Measurements from ENCODE around the gene ADCK1. TPM values are rescaled to one million over a fixed set of nuclear protein-coding genes. Genes with fewer than 3 reads are reported as not detected.

Gene ADCK1
- total RNA-seq, 1 experiment from 2014 or later: 11.4 TPM

- TF ChIP-seq AFF4 (CRISPR knock-in tag; IDR thresholded peaks at IDR 0.05; ENCODE audit: borderline replicate concordance) (no peak), E2F4 (CRISPR knock-in tag; IDR thresholded peaks at IDR 0.05; ENCODE audit: borderline replicate concordance, low read depth) (no peak), AR (CRISPR knock-in tag; IDR thresholded peaks at IDR 0.05) (no peak), CDX4 (CRISPR knock-in tag; IDR thresholded peaks at IDR 0.05; ENCODE audit: borderline replicate concordance) (no peak), FOXP1 (CRISPR knock-in tag; IDR thresholded peaks at IDR 0.05; ENCODE audit: borderline replicate concordance) (no peak), MAX (CRISPR knock-in tag; IDR thresholded peaks at IDR 0.05) (no peak), GTF2I (CRISPR knock-in tag; conservative IDR thresholded peaks at IDR 0.05) (no peak)
Observed at GRCh38 chr14:77822307-77822706, 22.4 kb downstream of the ADCK1 start (continued).

- POLR2A ChIA-PET: no interaction called here
- H3K27me3 Mint-ChIP-seq (ENCODE audit: low read depth): no peaks in the 10 kb centered on the region
- CTCF ChIA-PET: no interaction called here
- H3K27ac Mint-ChIP-seq: no peak overlapping the region
- H3K9me3 Mint-ChIP-seq: no peaks in the 10 kb centered on the region
- TF ChIP-seq PRRX2 (CRISPR knock-in tag; IDR thresholded peaks at IDR 0.05) (no peak), ZNF512 (CRISPR knock-in tag; IDR thresholded peaks at IDR 0.05; ENCODE audit: borderline replicate concordance) (no peak), RELA (CRISPR knock-in tag; IDR thresholded peaks at IDR 0.05; ENCODE audit: borderline replicate concordance) (no peak), PRDM15 (CRISPR knock-in tag; IDR thresholded peaks at IDR 0.05) (no peak), ZMAT4 (CRISPR knock-in tag; IDR thresholded peaks at IDR 0.05) (no peak), FOXJ3 (CRISPR knock-in tag; IDR thresholded peaks at IDR 0.05; ENCODE audit: borderline replicate concordance) (no peak), KAT7 (CRISPR knock-in tag; IDR thresholded peaks at IDR 0.05; ENCODE audit: borderline replicate concordance) (no peak), NFYB (CRISPR knock-in tag; conservative IDR thresholded peaks at IDR 0.05; ENCODE audit: low read depth) (no peak), ZSCAN18 (CRISPR knock-in tag; IDR thresholded peaks at IDR 0.05) (no peak)
- no peak for ATAC-seq
- H3K4me3 Mint-ChIP-seq: no peak overlapping the region
- H3K36me3 Mint-ChIP-seq: no peaks in the 10 kb centered on the region
- DNase-seq (ENCODE audit: low spot score): no peak
- no peaks in the 10 kb centered on the region for H3K4me1 Mint-ChIP-seq
Observed at GRCh38 chr14:77822741-77823140, 22.8 kb downstream of the ADCK1 start.

Measured in WTC11 (cell line).